Trophoblast cell (in vitro differentiated cells and primary cell): ENCODE results near the gene PAK5.

ENCODE experiments used
- DNase-seq, 2 donors: peaks; one replicate each; pipeline ENCODE4 v3.0.0-alpha.2; 2016
- H2AFZ ChIP-seq: 2 replicates; pipeline ENCODE4 v1.6.1; 2013; ENCODE audit warnings: low read length, moderate library complexity, mild to moderate bottlenecking; ENCODE audit not compliant: insufficient read depth, poor library complexity
- H2AK5ac ChIP-seq: 2 replicates; pipeline ENCODE4 v1.6.1; 2013; ENCODE audit warnings: mild to moderate bottlenecking, low read length
- H2BK120ac ChIP-seq: 2 replicates; pipeline ENCODE4 v1.6.1; 2013; ENCODE audit warnings: low read length, mild to moderate bottlenecking, moderate library complexity; ENCODE audit not compliant: insufficient read depth, poor library complexity
- H2BK12ac ChIP-seq: 2 replicates; pipeline ENCODE4 v1.6.1; 2013; ENCODE audit warnings: mild to moderate bottlenecking, low read length, moderate library complexity
- H2BK5ac ChIP-seq: 2 replicates; pipeline ENCODE4 v1.6.1; 2013; ENCODE audit warnings: low read length, low read depth, moderate library complexity, mild to moderate bottlenecking; ENCODE audit not compliant: poor library complexity
- H3K14ac ChIP-seq: 2 replicates; pipeline ENCODE4 v1.6.1; 2013; ENCODE audit warnings: mild to moderate bottlenecking, low read length
- H3K18ac ChIP-seq: 2 replicates; pipeline ENCODE4 v1.6.1; 2013; ENCODE audit warnings: mild to moderate bottlenecking, low read length
- H3K23ac ChIP-seq: 2 replicates; pipeline ENCODE4 v1.6.1; 2013; ENCODE audit warnings: low read length
- H3K27ac ChIP-seq: 2 replicates; pipeline ENCODE4 v1.5.1; 2013; ENCODE audit warnings: low read depth, mild to moderate bottlenecking, inconsistent platforms, low read length, moderate library complexity
- H3K27me3 ChIP-seq: 2 replicates; pipeline ENCODE4 v1.6.1; 2013; ENCODE audit warnings: inconsistent platforms, mild to moderate bottlenecking, low read length, moderate library complexity; ENCODE audit not compliant: insufficient read depth
- H3K36me3 ChIP-seq, 2 experiments: 1 replicate in 1 of 2; 2 replicates in 1 of 2; pipeline ENCODE4 v1.6.1; 2013; ENCODE audit warnings: low read length in 2 of 2, mild to moderate bottlenecking in 2 of 2, moderate library complexity in 1 of 2; ENCODE audit not compliant: insufficient read depth in 2 of 2, control insufficient read depth in 1 of 2
- H3K4ac ChIP-seq: 2 replicates; pipeline ENCODE4 v1.6.1; 2013; ENCODE audit warnings: low read depth, mild to moderate bottlenecking, low read length, moderate library complexity
- H3K4me1 ChIP-seq, 2 experiments: 1 replicate in 1 of 2; 2 replicates in 1 of 2; pipeline ENCODE4 v1.6.1; 2013; ENCODE audit warnings: low read length in 2 of 2, mild to moderate bottlenecking in 2 of 2, moderate library complexity in 1 of 2; ENCODE audit not compliant: insufficient read depth in 2 of 2, control insufficient read depth in 1 of 2
- H3K4me2 ChIP-seq: 2 replicates; pipeline ENCODE4 v1.6.1; 2013; ENCODE audit warnings: inconsistent platforms, mild to moderate bottlenecking, low read length, moderate library complexity
- H3K4me3 ChIP-seq: 2 replicates; pipeline ENCODE4 v1.5.1; 2013; ENCODE audit warnings: mild to moderate bottlenecking, low read depth, low read length, inconsistent platforms
- H3K79me1 ChIP-seq: one replicate; pipeline ENCODE4 v1.6.1; 2013; ENCODE audit warnings: low read length
- H3K79me2 ChIP-seq: 2 replicates; pipeline ENCODE4 v1.6.1; 2013; ENCODE audit warnings: low read length, mild to moderate bottlenecking; ENCODE audit not compliant: control insufficient read depth, insufficient read depth, poor library complexity
- H3K9ac ChIP-seq: 2 replicates; pipeline ENCODE4 v1.6.1; 2013; ENCODE audit warnings: mild to moderate bottlenecking, low read length
- H3K9me3 ChIP-seq: 2 replicates; pipeline ENCODE4 v1.6.1; 2013; ENCODE audit warnings: low read depth, mild to moderate bottlenecking, control low read depth, inconsistent platforms, low read length; ENCODE audit not compliant: insufficient read depth
- H4K12ac ChIP-seq: 2 replicates; pipeline ENCODE4 v1.6.1; 2013; ENCODE audit warnings: low read depth, mild to moderate bottlenecking, low read length, moderate library complexity
- H4K8ac ChIP-seq: 2 replicates; pipeline ENCODE4 v1.6.1; 2013; ENCODE audit warnings: low read depth, mild to moderate bottlenecking, low read length, moderate library complexity
- H4K91ac ChIP-seq: one replicate; pipeline ENCODE4 v1.6.1; 2013; ENCODE audit warnings: low read depth, mild to moderate bottlenecking, low read length, moderate library complexity
- WGBS: extraction: QIAGEN DNeasy Blood & Tissue Kit; methylation state at CpG from one replicate; pipeline ENCODE4 v1.1.7; 2013; ENCODE audit warnings: missing lambda C conversion rate; ENCODE audit not compliant: insufficient read length, insufficient coverage; ENCODE audit errors: extremely low coverage; 5-methylcytosine and 5-hydroxymethylcytosine counted together

The PAK5 gene

DNA sequence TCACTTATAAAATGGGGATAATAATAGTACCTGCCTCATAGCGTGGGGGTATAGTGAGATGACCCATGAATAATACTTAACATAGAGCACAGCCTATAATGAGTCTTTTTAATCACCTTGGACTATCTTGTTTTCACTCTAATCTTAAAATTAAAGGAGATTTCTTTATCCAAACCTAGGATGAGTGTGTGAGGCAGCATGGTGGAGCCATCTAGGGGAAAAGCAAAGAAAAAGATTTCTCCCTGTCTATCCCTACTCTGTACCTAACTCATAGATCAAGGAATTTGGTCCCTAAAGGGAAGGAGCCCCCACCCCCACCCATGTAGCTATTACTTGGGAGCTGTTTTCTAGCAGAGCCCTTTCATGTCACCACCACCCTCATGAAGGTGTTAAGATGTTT, 45.2 kb upstream of the PAK5 start:
- H4K12ac ChIP-seq = no peak overlapping the region
- no CpG with 5 or more reads among the region's 1 CpG for WGBS
- no peak overlapping the region for H2AFZ ChIP-seq
- H3K4ac ChIP-seq = no peak overlapping the region
- H3K18ac ChIP-seq = no peak overlapping the region
- H3K9ac ChIP-seq = no peak overlapping the region
- H3K79me1 ChIP-seq = no peaks in the 10 kb centered on the region
- H2BK120ac ChIP-seq = no peak overlapping the region
- H3K23ac ChIP-seq = no peak overlapping the region
- no peak overlapping the region for H3K27ac ChIP-seq
- no peak for DNase-seq
- no peak overlapping the region for H2BK5ac ChIP-seq
- H3K14ac ChIP-seq = no peak overlapping the region
- no peak overlapping the region for H2AK5ac ChIP-seq
- H4K8ac ChIP-seq = no peak overlapping the region
- H3K79me2 ChIP-seq = no peaks in the 10 kb centered on the region
- no peaks in the 10 kb centered on the region for H3K4me1 ChIP-seq
- no peaks in the 10 kb centered on the region for H3K9me3 ChIP-seq
- no peak overlapping the region for H4K91ac ChIP-seq
- no peak overlapping the region for H3K4me2 ChIP-seq
- no peaks in the 10 kb centered on the region for H3K36me3 ChIP-seq
- H2BK12ac ChIP-seq = no peak overlapping the region
- no peak overlapping the region for H3K4me3 ChIP-seq
- H3K27me3 ChIP-seq = no peaks in the 10 kb centered on the region

DNA sequence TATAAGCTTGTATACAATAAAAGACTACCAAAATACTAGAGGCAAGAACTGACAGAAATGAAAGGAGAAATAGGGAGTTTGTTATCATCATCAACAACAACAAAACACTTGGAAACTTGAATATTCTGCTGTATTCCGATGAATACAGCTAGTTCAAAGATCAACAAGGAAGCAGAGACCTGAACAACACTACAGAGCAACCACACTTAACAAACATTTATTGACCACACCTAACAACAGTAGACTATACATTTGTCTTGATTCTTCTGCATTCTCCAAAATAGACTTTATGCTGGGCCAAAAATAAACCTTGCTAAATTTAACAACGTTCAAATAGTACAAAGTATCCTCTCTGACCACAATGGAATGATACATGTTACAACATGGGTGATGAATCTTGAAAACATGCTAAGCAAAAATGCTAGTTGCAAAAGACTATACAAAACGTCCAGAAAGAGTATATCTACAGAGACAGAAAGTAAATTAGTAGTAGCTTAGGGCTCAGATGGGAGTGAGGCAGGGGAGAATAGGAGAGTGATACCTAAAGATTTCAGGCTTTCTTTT, 39.1 kb upstream of the PAK5 start:
- Histone ChIP-seq H2AK5ac (no peak overlapping the region), H3K27me3 (no peaks in the 10 kb centered on the region), H3K4ac (no peak overlapping the region), H3K79me2 (no peaks in the 10 kb centered on the region), H2BK12ac (no peak overlapping the region), H4K8ac (no peak overlapping the region), H3K36me3 (no peaks in the 10 kb centered on the region), H3K9me3 (no peaks in the 10 kb centered on the region), H3K4me2 (no peak overlapping the region), H3K23ac (no peak overlapping the region), H3K4me3 (no peak overlapping the region), H4K91ac (no peak overlapping the region), H2BK5ac (no peak overlapping the region), H4K12ac (no peak overlapping the region), H3K79me1 (no peaks in the 10 kb centered on the region), H3K27ac (no peak overlapping the region), H3K4me1 (no peaks in the 10 kb centered on the region), H2AFZ (no peak overlapping the region), H3K9ac (no peak overlapping the region), H3K14ac (no peak overlapping the region), H3K18ac (no peak overlapping the region), H2BK120ac (no peak overlapping the region)
- peak in 1 of 2 donors; percentile 57 for DNase-seq
- no CpG with 5 or more reads among the region's 3 CpGs for WGBS

DNA sequence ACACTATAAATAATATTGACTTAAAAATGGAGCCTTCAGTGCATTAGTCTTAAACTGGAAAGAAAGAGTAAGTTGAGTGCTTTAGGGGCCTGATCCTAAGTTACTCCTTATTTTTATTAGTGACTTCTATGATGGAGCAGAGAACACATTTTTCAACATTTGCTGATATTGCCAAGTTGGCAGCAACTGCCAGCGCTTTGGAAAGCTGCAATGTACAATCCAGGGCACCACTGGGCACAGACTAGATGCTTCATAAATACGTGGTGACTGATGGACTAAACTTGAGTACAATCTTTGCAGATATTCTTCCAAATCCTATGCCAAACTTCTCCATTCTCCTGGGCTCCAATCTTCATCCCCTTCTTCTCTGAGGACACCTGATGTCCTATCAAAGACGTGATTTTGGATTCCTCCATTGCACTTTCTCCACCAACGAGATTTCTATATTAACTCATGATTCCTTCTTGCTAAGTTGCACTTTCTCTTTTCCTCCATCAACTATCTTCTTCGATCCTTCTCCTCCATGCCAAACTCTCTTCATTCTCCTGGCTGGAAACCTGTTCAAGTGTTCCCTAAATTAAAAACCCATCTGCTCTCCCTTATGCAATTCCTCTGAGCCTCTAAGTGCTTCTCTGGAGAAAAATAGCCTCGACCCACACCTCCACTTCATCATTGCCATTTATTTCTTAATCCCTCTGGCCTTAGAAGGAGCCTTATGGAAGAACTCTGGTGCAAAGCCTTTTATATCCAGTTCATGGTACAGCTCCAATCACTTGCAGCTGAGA, 28.5 kb upstream of the PAK5 start:
- H4K12ac ChIP-seq = no peak overlapping the region
- no peak overlapping the region for H2BK5ac ChIP-seq
- H3K23ac ChIP-seq = no peak overlapping the region
- H3K27me3 ChIP-seq = no peaks in the 10 kb centered on the region
- no peak overlapping the region for H2AK5ac ChIP-seq
- no peak overlapping the region for H3K4me2 ChIP-seq
- H3K79me1 ChIP-seq = no peaks in the 10 kb centered on the region
- no peak overlapping the region for H3K9ac ChIP-seq
- H3K27ac ChIP-seq = no peak overlapping the region
- no peak overlapping the region for H3K18ac ChIP-seq
- H3K9me3 ChIP-seq = no peaks in the 10 kb centered on the region
- no peak overlapping the region for H4K8ac ChIP-seq
- DNase-seq = no peak
- no peak overlapping the region for H2BK120ac ChIP-seq
- no peaks in the 10 kb centered on the region for H3K36me3 ChIP-seq
- H3K79me2 ChIP-seq = no peaks in the 10 kb centered on the region
- H3K4me3 ChIP-seq = no peak overlapping the region
- H4K91ac ChIP-seq = no peak overlapping the region
- H3K14ac ChIP-seq = no peak overlapping the region
- H2AFZ ChIP-seq = no peak overlapping the region
- no peaks in the 10 kb centered on the region for H3K4me1 ChIP-seq
- H3K4ac ChIP-seq = no peak overlapping the region
- WGBS = 86% methylated on average over 1 of the region's 6 CpGs
- no peak overlapping the region for H2BK12ac ChIP-seq

DNA sequence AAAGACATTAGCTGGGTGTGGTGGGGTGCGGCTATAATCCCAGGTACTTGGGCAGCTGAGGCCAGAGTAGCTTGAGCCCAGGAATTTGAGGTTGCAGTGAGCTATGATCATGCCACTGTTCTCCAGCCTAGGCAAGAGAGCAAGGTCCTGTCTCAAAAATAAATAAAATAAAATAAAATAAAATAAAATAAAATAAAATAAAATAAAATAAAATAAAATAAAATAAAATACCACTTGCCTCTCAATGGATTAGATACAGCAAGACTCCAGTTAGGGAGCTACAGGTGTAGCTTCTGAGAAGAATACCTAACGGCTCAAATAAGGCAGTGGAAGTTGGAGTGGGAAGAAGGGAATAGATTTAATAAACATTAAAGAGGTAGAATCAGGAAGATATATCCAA, 13.7 kb upstream of the PAK5 start:
- H3K27me3 ChIP-seq = no peaks in the 10 kb centered on the region
- H3K4ac ChIP-seq = no peak overlapping the region

More for the DNA sequence above, 13.7 kb upstream of the PAK5 start:
- H4K12ac ChIP-seq = no peak overlapping the region
- no CpG with 5 or more reads among the region's 2 CpGs for WGBS
- no peaks in the 10 kb centered on the region for H3K36me3 ChIP-seq
- H3K9ac ChIP-seq = no peak overlapping the region
- no peak overlapping the region for H3K14ac ChIP-seq
- DNase-seq = no peak
- no peak overlapping the region for H3K23ac ChIP-seq
- H2BK5ac ChIP-seq = no peak overlapping the region
- H3K4me2 ChIP-seq = no peak overlapping the region
- no peak overlapping the region for H3K4me3 ChIP-seq
- no peak overlapping the region for H3K18ac ChIP-seq
- no peak overlapping the region for H2AFZ ChIP-seq
- no peak overlapping the region for H4K8ac ChIP-seq
- no peak overlapping the region for H2BK12ac ChIP-seq
- no peaks in the 10 kb centered on the region for H3K4me1 ChIP-seq
- H3K9me3 ChIP-seq = no peaks in the 10 kb centered on the region
- H2AK5ac ChIP-seq = no peak overlapping the region
- no peaks in the 10 kb centered on the region for H3K79me1 ChIP-seq
- no peaks in the 10 kb centered on the region for H3K79me2 ChIP-seq
- no peak overlapping the region for H2BK120ac ChIP-seq
- H4K91ac ChIP-seq = no peak overlapping the region
- no peak overlapping the region for H3K27ac ChIP-seq
